Measurements from ENCODE around the gene PHACTR1. TPM values are rescaled to one million over a fixed set of nuclear protein-coding genes. Genes with fewer than 3 reads are reported as not detected.

Gene PHACTR1
- total RNA-seq, 1 donor from 2014 or later = 8.5 TPM

- H3K27me3 ChIP-seq (ENCODE audit: insufficient read depth, low read length) = no peaks in the 10 kb centered on the region
- no peak for TF ChIP-seq CTCF (IDR thresholded peaks at IDR 0.05; ENCODE audit: insufficient read depth, low read depth, low read length)
- TF ChIP-seq EZH2 (IDR thresholded peaks at IDR 0.05; ENCODE audit: insufficient read depth, low read length) = no peak
- FAIRE-seq (no peak), DNase-seq (ENCODE audit: low read depth) (no peak)
- no peak overlapping the region for H3K27ac Mint-ChIP-seq (ENCODE audit: unreplicated experiment)
- H3K27me3 Mint-ChIP-seq (ENCODE audit: low read depth, unreplicated experiment) = peaks cover 10% of the 10 kb centered on the region
- no peak overlapping the region for H3K27ac ChIP-seq (ENCODE audit: low read depth, low read length)
- no peaks in the 10 kb centered on the region for H3K36me3 Mint-ChIP-seq (ENCODE audit: low read depth, unreplicated experiment)
- peaks cover 1% of the 10 kb centered on the region for H3K9me3 Mint-ChIP-seq (ENCODE audit: unreplicated experiment)
- H3K79me2 ChIP-seq (ENCODE audit: insufficient read depth, low read length) = no peaks in the 10 kb centered on the region
- H3K4me1 ChIP-seq (ENCODE audit: insufficient read depth, low read length) = peaks cover 5% of the 10 kb centered on the region
- H3K9ac ChIP-seq (ENCODE audit: low read length) = no peak overlapping the region
- no peak overlapping the region for H3K4me2 ChIP-seq (ENCODE audit: low read length)
- peaks cover 14% of the 10 kb centered on the region for H3K4me1 Mint-ChIP-seq (ENCODE audit: low read depth, unreplicated experiment)
- H3K4me3 ChIP-seq (ENCODE audit: insufficient read depth, low read depth, low read length) = no peak overlapping the region
- no peak overlapping the region for H3K4me3 Mint-ChIP-seq (ENCODE audit: unreplicated experiment)
- no peak overlapping the region for H2AFZ ChIP-seq (ENCODE audit: low read depth, low read length)
- no peaks in the 10 kb centered on the region for H4K20me1 ChIP-seq (ENCODE audit: insufficient read depth, low read length)
- H3K9me3 ChIP-seq (ENCODE audit: insufficient read depth, low read depth, low read length) = no peaks in the 10 kb centered on the region
- H3K36me3 ChIP-seq (ENCODE audit: insufficient read depth, low read length) = no peaks in the 10 kb centered on the region
Measured at GRCh38 chr6:12704946-12705345, 11.6 kb upstream of the PHACTR1 start.

GRCh38 chr6:12709116-12709515 lies 7.5 kb upstream of the PHACTR1 start:
- peaks cover 28% of the 10 kb centered on the region for H3K4me1 Mint-ChIP-seq (ENCODE audit: low read depth, unreplicated experiment)
- Histone ChIP-seq H2AFZ (ENCODE audit: low read depth, low read length) (no peak overlapping the region), H3K79me2 (ENCODE audit: insufficient read depth, low read length) (no peaks in the 10 kb centered on the region), H3K4me3 (ENCODE audit: insufficient read depth, low read depth, low read length) (no peak overlapping the region), H4K20me1 (ENCODE audit: insufficient read depth, low read length) (no peaks in the 10 kb centered on the region), H3K36me3 (ENCODE audit: insufficient read depth, low read length) (no peaks in the 10 kb centered on the region), H3K9ac (ENCODE audit: low read length) (no peak overlapping the region), H3K27me3 (ENCODE audit: insufficient read depth, low read length) (no peaks in the 10 kb centered on the region), H3K27ac (ENCODE audit: low read depth, low read length) (no peak overlapping the region), H3K4me2 (ENCODE audit: low read length) (peak overlapping the region; percentile 54), H3K4me1 (ENCODE audit: insufficient read depth, low read length) (peaks cover 5% of the 10 kb centered on the region), H3K9me3 (ENCODE audit: insufficient read depth, low read depth, low read length) (no peaks in the 10 kb centered on the region)
- peaks cover 1% of the 10 kb centered on the region for H3K9me3 Mint-ChIP-seq (ENCODE audit: unreplicated experiment)
- no peaks in the 10 kb centered on the region for H3K27me3 Mint-ChIP-seq (ENCODE audit: low read depth, unreplicated experiment)
- H3K27ac Mint-ChIP-seq (ENCODE audit: unreplicated experiment) = peak overlapping the region; percentile 90
- DNase-seq (ENCODE audit: low read depth) (peak; percentile 75), FAIRE-seq (peak; percentile 23)
- H3K4me3 Mint-ChIP-seq (ENCODE audit: unreplicated experiment) = no peak overlapping the region
- H3K36me3 Mint-ChIP-seq (ENCODE audit: low read depth, unreplicated experiment) = no peaks in the 10 kb centered on the region
- TF ChIP-seq CTCF (IDR thresholded peaks at IDR 0.05; ENCODE audit: insufficient read depth, low read depth, low read length) = no peak
- TF ChIP-seq EZH2 (IDR thresholded peaks at IDR 0.05; ENCODE audit: insufficient read depth, low read length) = no peak

GRCh38 chr6:12709556-12710232 lies 6.9 kb upstream of the PHACTR1 start:
- TF ChIP-seq CTCF (IDR thresholded peaks at IDR 0.05; ENCODE audit: insufficient read depth, low read depth, low read length) (no peak), EZH2 (IDR thresholded peaks at IDR 0.05; ENCODE audit: insufficient read depth, low read length) (no peak)
- H3K4me3 Mint-ChIP-seq (ENCODE audit: unreplicated experiment) = no peak overlapping the region
- no peaks in the 10 kb centered on the region for H3K36me3 Mint-ChIP-seq (ENCODE audit: low read depth, unreplicated experiment)
- Histone ChIP-seq H3K4me2 (ENCODE audit: low read length) (peak overlapping the region; percentile 54), H3K4me3 (ENCODE audit: insufficient read depth, low read depth, low read length) (no peak overlapping the region), H4K20me1 (ENCODE audit: insufficient read depth, low read length) (no peaks in the 10 kb centered on the region), H2AFZ (ENCODE audit: low read depth, low read length) (no peak overlapping the region), H3K9ac (ENCODE audit: low read length) (no peak overlapping the region), H3K4me1 (ENCODE audit: insufficient read depth, low read length) (peaks cover 5% of the 10 kb centered on the region), H3K27ac (ENCODE audit: low read depth, low read length) (no peak overlapping the region), H3K27me3 (ENCODE audit: insufficient read depth, low read length) (no peaks in the 10 kb centered on the region), H3K79me2 (ENCODE audit: insufficient read depth, low read length) (no peaks in the 10 kb centered on the region), H3K9me3 (ENCODE audit: insufficient read depth, low read depth, low read length) (no peaks in the 10 kb centered on the region), H3K36me3 (ENCODE audit: insufficient read depth, low read length) (no peaks in the 10 kb centered on the region)
- H3K4me1 Mint-ChIP-seq (ENCODE audit: low read depth, unreplicated experiment) = peaks cover 28% of the 10 kb centered on the region
- H3K9me3 Mint-ChIP-seq (ENCODE audit: unreplicated experiment) = peaks cover 1% of the 10 kb centered on the region
- H3K27me3 Mint-ChIP-seq (ENCODE audit: low read depth, unreplicated experiment) = no peaks in the 10 kb centered on the region
- peak overlapping the region; percentile 90 for H3K27ac Mint-ChIP-seq (ENCODE audit: unreplicated experiment)
- DNase-seq (ENCODE audit: low read depth) (peak; percentile 17), FAIRE-seq (no peak)

Data from astrocyte (in vitro differentiated cells and primary cell).